Activated B cell treated with CpG ODN at 0.5 μM for 24 hours (primary cell): ENCODE results near the gene PLPP7. TPM values are rescaled to one million over a fixed set of nuclear protein-coding genes. Genes with fewer than 3 reads are reported as not detected.
"Not testable (repeated sequence)": the region's sequence is repeated elsewhere in the genome, so short reads cannot be mapped to it uniquely, and the experiment has no call there.

Source experiments
- ATAC-seq: fragments of 200-7000 bp; cut with Tn5 transposase; one replicate; pipeline ENCODE4 v1.10.0; 2021; ENCODE audit warnings: low read depth, mild to moderate bottlenecking, moderate library complexity
- CTCF ChIA-PET: fragments of 350-600 bp; sonication (Branson Sonifier 250); formaldehyde crosslinking; loops from one replicate; lab custom pipeline; 2021; ENCODE audit warnings: antibody characterized with exemption; lab: Charles Lee
- POLR2A ChIA-PET: fragments of 350-600 bp; sonication (Branson Sonifier 250); formaldehyde crosslinking; loops from one replicate; lab custom pipeline; 2021; ENCODE audit warnings: antibody characterized with exemption; lab: Charles Lee
- DNase-seq: peaks from one replicate; pipeline ENCODE4 v3.0.0; 2022
- H3K27ac Mint-ChIP-seq: one replicate; pipeline ENCODE4 v1.8.0; 2020; ENCODE audit warnings: mixed read lengths
- H3K27me3 Mint-ChIP-seq: one replicate; pipeline ENCODE4 v1.8.0; 2021; ENCODE audit warnings: mixed read lengths
- H3K36me3 Mint-ChIP-seq: one replicate; pipeline ENCODE4 v1.8.0; 2021; ENCODE audit warnings: low read depth, mixed read lengths
- H3K4me1 Mint-ChIP-seq: one replicate; pipeline ENCODE4 v1.8.0; 2021; ENCODE audit warnings: mixed read lengths
- H3K4me3 Mint-ChIP-seq: one replicate; pipeline ENCODE4 v1.8.0; 2020; ENCODE audit warnings: mild to moderate bottlenecking, mixed read lengths
- H3K9me3 Mint-ChIP-seq: one replicate; pipeline ENCODE4 v1.8.0; 2020; ENCODE audit warnings: mixed read lengths
- intact Hi-C: fragments of 100-400 bp; cut with micrococcal nuclease; formaldehyde crosslinking; loops from one replicate; pipeline ENCODE4 v1.15.1; 2024
- total RNA-seq: library from RNA; stranded (reverse); gene quantifications from 2 replicates; pipeline ENCODE4 v1.2.3, GENCODE V29; 2022
- TF ChIP-seq, protein P1 (sequence below): fragments of 200-600 bp; IDR thresholded peaks from one replicate; pipeline ENCODE4 v1.8.0; 2022; ENCODE audit warnings: antibody characterized with exemption, mild to moderate bottlenecking

Gene PLPP7
- total RNA-seq, 1 donor from 2014 or later = 0.53 TPM

DNA sequence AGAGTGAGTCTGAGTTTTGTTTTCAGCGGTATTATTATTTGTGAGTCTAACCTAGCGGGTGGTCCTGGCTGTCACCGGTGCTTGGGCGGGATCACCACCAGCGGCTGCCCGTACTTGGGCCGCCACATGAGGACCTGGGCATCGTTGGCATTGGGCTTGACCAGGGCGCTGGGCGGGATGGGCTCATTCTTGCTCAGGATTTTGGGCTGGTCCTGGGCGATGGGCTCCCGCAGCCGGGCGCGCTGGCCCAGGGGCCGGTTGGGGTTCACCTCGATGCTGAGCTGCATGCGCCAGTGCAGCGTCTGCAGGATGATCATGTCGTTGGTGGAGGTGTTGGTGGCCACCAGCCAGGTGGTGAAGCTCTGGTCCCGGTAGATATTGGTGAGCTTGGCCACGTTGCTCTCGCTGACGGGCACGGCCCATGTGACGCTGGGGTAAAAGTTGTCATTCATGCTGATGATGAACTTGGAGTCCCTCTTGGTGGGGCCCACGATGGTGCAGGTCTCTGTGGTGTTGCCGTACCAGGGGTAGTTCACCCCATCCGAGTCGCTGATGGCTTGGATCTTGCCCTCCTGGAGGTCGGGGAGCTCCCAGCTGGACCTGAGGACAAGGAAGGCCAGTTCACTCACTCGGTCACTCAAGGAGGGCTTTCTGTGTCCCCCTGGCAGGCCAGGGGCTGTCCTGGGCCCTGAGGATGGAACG is 28.6 kb upstream of the PLPP7 start:
- ChIA-PET POLR2A (interaction anchor here (3.2 to 14.9 kb wide), 2 partner anchors 9 to 14 kb away, joined by 19 to 593 read pairs; partner anchors contain the start of gene FAM78A), CTCF (no interaction called here)
- Mint-ChIP-seq H3K4me1 (peaks cover 51% of the 10 kb centered on the region), H3K9me3 (no peaks in the 10 kb centered on the region), H3K4me3 (no peak overlapping the region), H3K27me3 (no peaks in the 10 kb centered on the region), H3K36me3 (peaks cover 36% of the 10 kb centered on the region), H3K27ac (peak overlapping the region; percentile 62)
- ATAC-seq (no peak), DNase-seq (no peak)
- TF ChIP-seq, protein P1, sequence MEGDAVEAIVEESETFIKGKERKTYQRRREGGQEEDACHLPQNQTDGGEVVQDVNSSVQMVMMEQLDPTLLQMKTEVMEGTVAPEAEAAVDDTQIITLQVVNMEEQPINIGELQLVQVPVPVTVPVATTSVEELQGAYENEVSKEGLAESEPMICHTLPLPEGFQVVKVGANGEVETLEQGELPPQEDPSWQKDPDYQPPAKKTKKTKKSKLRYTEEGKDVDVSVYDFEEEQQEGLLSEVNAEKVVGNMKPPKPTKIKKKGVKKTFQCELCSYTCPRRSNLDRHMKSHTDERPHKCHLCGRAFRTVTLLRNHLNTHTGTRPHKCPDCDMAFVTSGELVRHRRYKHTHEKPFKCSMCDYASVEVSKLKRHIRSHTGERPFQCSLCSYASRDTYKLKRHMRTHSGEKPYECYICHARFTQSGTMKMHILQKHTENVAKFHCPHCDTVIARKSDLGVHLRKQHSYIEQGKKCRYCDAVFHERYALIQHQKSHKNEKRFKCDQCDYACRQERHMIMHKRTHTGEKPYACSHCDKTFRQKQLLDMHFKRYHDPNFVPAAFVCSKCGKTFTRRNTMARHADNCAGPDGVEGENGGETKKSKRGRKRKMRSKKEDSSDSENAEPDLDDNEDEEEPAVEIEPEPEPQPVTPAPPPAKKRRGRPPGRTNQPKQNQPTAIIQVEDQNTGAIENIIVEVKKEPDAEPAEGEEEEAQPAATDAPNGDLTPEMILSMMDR = no peak
- intact Hi-C loops = no loop called here

DNA sequence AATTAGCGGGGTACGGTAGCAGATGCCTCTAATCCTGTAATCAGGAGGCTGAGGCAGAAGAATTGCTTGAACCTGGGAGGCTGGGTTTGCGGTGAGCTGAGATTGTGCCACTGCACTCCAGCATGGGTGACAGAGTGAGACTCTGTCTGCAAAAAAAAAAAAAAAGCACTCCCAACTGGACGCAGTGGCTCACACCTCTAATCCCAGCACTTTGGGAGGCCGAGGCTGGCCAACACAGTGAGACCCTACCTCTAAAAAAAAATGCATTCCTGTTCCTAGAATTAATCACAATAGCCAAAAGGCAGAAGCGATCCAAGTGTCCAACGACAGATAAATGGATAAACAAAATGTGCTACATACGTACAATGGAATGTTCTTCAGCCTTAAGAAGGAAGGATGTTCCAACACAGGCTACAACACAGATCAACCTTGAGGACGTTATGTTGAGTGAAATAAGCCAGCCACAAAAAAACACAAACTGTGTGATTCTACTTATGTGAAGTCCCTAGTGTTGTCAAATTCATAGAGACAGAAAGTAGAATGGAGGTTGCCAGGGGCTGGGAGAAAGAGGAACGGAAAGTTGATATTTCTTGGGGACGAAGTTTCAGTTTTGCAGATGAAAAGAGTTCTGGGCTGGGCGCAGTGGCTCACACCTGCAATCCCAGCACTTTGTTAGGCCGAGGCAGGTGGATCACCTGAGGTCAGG is 27.0 kb upstream of the PLPP7 start:
- DNase-seq (no peak), ATAC-seq (peak; percentile 73)
- Mint-ChIP-seq H3K4me1 (peaks cover 55% of the 10 kb centered on the region), H3K27me3 (no peaks in the 10 kb centered on the region), H3K9me3 (no peaks in the 10 kb centered on the region), H3K4me3 (peak overlapping the region; percentile 58), H3K36me3 (peaks cover 46% of the 10 kb centered on the region), H3K27ac (peak overlapping the region; percentile 91)
- ChIA-PET CTCF (interaction anchor here (0.7 kb wide), 1 partner anchor 56 kb away, joined by 3 read pairs; no protein-coding TSS in a partner anchor), POLR2A (interaction anchor here (0.7 to 14.9 kb wide), 7 partner anchors 8 to 467 kb away, joined by 3 to 593 read pairs (median 7); partner anchors contain the start of gene FAM78A)
- TF ChIP-seq, protein P1 = no peak
- intact Hi-C loops = loop anchor here (1.0 kb wide), 2 partner anchors 8 to 10 kb away; no protein-coding TSS in a partner anchor

DNA sequence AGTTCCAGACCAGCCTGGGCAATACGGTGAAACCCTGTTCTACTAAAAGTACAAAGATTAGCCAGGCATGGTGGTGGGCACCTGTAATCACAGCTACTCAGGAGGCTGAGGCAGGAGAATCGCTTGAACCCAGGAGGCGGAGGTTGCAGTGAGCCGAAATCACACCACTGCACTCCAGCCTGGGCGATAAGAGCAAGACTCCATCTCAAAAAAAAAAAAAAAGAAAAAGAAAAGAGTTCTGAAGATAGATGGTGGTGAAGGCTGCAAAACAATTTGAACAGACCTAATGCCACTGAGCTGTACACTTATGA is 26.5 kb upstream of the PLPP7 start:
- POLR2A ChIA-PET = interaction anchor here (0.7 to 3.2 kb wide), 9 partner anchors 8 to 466 kb away, joined by 3 to 19 read pairs (median 7); no protein-coding TSS in a partner anchor
- H3K9me3 Mint-ChIP-seq, intact Hi-C loops, ATAC-seq, CTCF ChIA-PET, DNase-seq, H3K27me3 Mint-ChIP-seq: not testable (repeated sequence)
- peaks cover 46% of the 10 kb centered on the region for H3K36me3 Mint-ChIP-seq
- peaks cover 57% of the 10 kb centered on the region for H3K4me1 Mint-ChIP-seq
- peak overlapping the region; percentile 91 for H3K27ac Mint-ChIP-seq
- peak overlapping the region; percentile 58 for H3K4me3 Mint-ChIP-seq

DNA sequence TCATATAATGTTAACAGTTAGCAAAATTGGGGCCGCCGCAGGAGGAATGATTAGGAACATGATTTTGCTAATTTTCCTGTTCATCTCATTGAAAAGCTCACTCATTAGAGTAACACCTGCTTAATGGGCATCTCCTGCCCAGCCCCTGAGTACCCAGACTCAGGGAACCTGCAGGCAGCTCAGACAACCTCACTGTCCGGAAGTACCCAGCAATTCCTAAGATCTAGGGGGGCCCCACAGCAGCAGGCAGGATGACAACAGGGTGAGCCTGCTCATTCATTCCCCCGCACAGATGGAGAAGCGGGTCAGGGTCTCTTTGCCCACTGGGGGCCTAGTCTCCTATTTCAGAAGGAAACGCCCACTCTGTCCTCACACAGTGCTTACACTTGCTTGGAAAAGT is 25.8 kb upstream of the PLPP7 start:
- TF ChIP-seq, protein P1 = no peak
- Mint-ChIP-seq H3K4me1 (peaks cover 64% of the 10 kb centered on the region), H3K36me3 (peaks cover 43% of the 10 kb centered on the region), H3K9me3 (no peaks in the 10 kb centered on the region), H3K27ac (peak overlapping the region; percentile 77), H3K4me3 (no peak overlapping the region), H3K27me3 (no peaks in the 10 kb centered on the region)
- DNase-seq (no peak), ATAC-seq (no peak)
- ChIA-PET CTCF (no interaction called here), POLR2A (interaction anchor here (0.7 to 3.2 kb wide), 8 partner anchors 8 to 58 kb away, joined by 3 to 19 read pairs (median 7); partner anchors contain the start of gene FAM78A)
- intact Hi-C loops = no loop called here

DNA sequence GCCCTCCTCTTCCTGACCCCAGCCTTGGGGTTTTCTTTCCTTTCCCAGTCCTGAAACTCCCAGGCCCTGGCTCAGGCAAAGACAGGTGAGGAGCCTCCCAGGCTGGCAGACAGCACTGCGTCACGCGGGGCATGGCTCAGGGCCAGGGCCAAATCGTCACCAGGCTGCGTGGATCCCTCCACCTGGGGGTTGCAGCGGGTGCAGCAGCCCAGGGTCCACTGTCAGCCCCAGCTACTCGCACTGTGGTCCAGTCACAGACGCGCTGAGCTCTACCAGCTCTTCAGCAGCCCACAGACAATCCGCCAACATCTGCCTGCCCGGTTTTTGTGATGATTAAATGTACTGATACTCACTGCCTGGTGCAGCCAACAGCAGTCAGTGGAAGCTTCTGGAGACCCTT is 25.3 kb upstream of the PLPP7 start:
- Mint-ChIP-seq H3K36me3 (peaks cover 43% of the 10 kb centered on the region), H3K27ac (peak overlapping the region; percentile 73), H3K27me3 (no peaks in the 10 kb centered on the region), H3K4me3 (no peak overlapping the region), H3K9me3 (no peaks in the 10 kb centered on the region), H3K4me1 (peaks cover 69% of the 10 kb centered on the region)
- ATAC-seq = no peak
- CTCF ChIA-PET = no interaction called here
- intact Hi-C loops = no loop called here
- TF ChIP-seq, protein P1 = no peak
- no peak for DNase-seq
- POLR2A ChIA-PET = interaction anchor here (0.7 to 1.2 kb wide), 2 partner anchors 12 to 14 kb away, joined by 3 to 6 read pairs; partner anchors contain the start of gene FAM78A
